H9 (cell line): ENCODE data around the gene USP12. TPM values are rescaled to one million over a fixed set of nuclear protein-coding genes. Genes with fewer than 3 reads are reported as not detected.

Experiments used
- DNase-seq: peaks from one replicate; pipeline ENCODE4 v3.0.0-alpha.2; 2017
- H2AFZ ChIP-seq: one replicate; pipeline ENCODE4 v1.6.1; 2013; ENCODE audit warnings: mild to moderate bottlenecking, low read length, control low read depth, moderate library complexity
- H2AK5ac ChIP-seq: 2 replicates; pipeline ENCODE4 v1.6.1; 2013; ENCODE audit warnings: low read length, control low read depth, mixed read lengths; ENCODE audit not compliant: insufficient read length
- H2BK120ac ChIP-seq: one replicate; pipeline ENCODE4 v1.6.1; 2013; ENCODE audit warnings: low read depth, mild to moderate bottlenecking, low read length, control low read depth, inconsistent platforms; ENCODE audit not compliant: poor library complexity, severe bottlenecking
- H2BK12ac ChIP-seq: 2 replicates; pipeline ENCODE4 v1.6.1; 2013; ENCODE audit warnings: low read length, control low read depth, mixed read lengths, low read depth; ENCODE audit not compliant: insufficient read length
- H2BK15ac ChIP-seq: 2 replicates; pipeline ENCODE4 v1.6.1; 2013; ENCODE audit warnings: low read depth, low read length, control low read depth
- H2BK20ac ChIP-seq: one replicate; pipeline ENCODE4 v1.6.1; 2013; ENCODE audit warnings: low read depth, mild to moderate bottlenecking, low read length, control low read depth, inconsistent platforms; ENCODE audit not compliant: poor library complexity, severe bottlenecking
- H2BK5ac ChIP-seq: 2 replicates; pipeline ENCODE4 v1.6.1; 2013; ENCODE audit warnings: low read length, control low read depth, mixed read lengths; ENCODE audit not compliant: insufficient read length
- H3K14ac ChIP-seq: 2 replicates; pipeline ENCODE4 v1.6.1; 2013; ENCODE audit warnings: low read length, control low read depth; ENCODE audit not compliant: insufficient read depth
- H3K18ac ChIP-seq: 2 replicates; pipeline ENCODE4 v1.6.1; 2013; ENCODE audit warnings: low read depth, mild to moderate bottlenecking, mixed read lengths, low read length, control low read depth; ENCODE audit not compliant: insufficient read length
- H3K23ac ChIP-seq: 2 replicates; pipeline ENCODE4 v1.6.1; 2013; ENCODE audit warnings: low read length, control low read depth, mixed read lengths, low read depth; ENCODE audit not compliant: insufficient read length
- H3K23me2 ChIP-seq: 2 replicates; pipeline ENCODE4 v1.6.1; 2013; ENCODE audit warnings: low read depth, mild to moderate bottlenecking, mixed read lengths, low read length, control low read depth; ENCODE audit not compliant: insufficient read length, poor library complexity, severe bottlenecking
- H3K27ac ChIP-seq: 2 replicates; pipeline ENCODE4 v1.5.1; 2013; ENCODE audit warnings: low read length, control low read depth, mixed read lengths, low read depth; ENCODE audit not compliant: insufficient read length
- H3K27me3 ChIP-seq: 2 replicates; pipeline ENCODE4 v1.6.1; 2013; ENCODE audit warnings: low read length, control low read depth, inconsistent platforms; ENCODE audit not compliant: insufficient read depth
- H3K4ac ChIP-seq: 2 replicates; pipeline ENCODE4 v1.6.1; 2013; ENCODE audit warnings: low read depth, mild to moderate bottlenecking, control low read depth, inconsistent platforms, low read length, moderate library complexity
- H3K4me1 ChIP-seq: 2 replicates; pipeline ENCODE4 v1.6.1; 2013; ENCODE audit warnings: low read length, control low read depth, inconsistent platforms; ENCODE audit not compliant: insufficient read depth
- H3K4me2 ChIP-seq: 2 replicates; pipeline ENCODE4 v1.6.1; 2013; ENCODE audit warnings: low read length, control low read depth, mixed read lengths; ENCODE audit not compliant: insufficient read length, insufficient read depth
- H3K56ac ChIP-seq: 2 replicates; pipeline ENCODE4 v1.6.1; 2013; ENCODE audit warnings: low read depth, mild to moderate bottlenecking, mixed read lengths, low read length, control low read depth; ENCODE audit not compliant: insufficient read length
- H3K79me1 ChIP-seq: 2 replicates; pipeline ENCODE4 v1.6.1; 2013; ENCODE audit warnings: low read depth, mild to moderate bottlenecking, moderate library complexity, low read length, control low read depth, inconsistent platforms; ENCODE audit not compliant: insufficient read depth, poor library complexity, severe bottlenecking
- H3K79me2 ChIP-seq: 2 replicates; pipeline ENCODE4 v1.6.1; 2013; ENCODE audit warnings: low read length, control low read depth, inconsistent platforms; ENCODE audit not compliant: insufficient read depth
- H3K9ac ChIP-seq: 2 replicates; pipeline ENCODE4 v1.6.1; 2013; ENCODE audit warnings: low read length, control low read depth, mixed read lengths; ENCODE audit not compliant: insufficient read length; ENCODE audit errors: extremely low read depth
- H3K9me3 ChIP-seq: one replicate; pipeline ENCODE4 v1.6.1; 2013; ENCODE audit warnings: low read depth, low read length, inconsistent platforms; ENCODE audit not compliant: control insufficient read depth
- H3T11ph ChIP-seq: one replicate; pipeline ENCODE4 v1.6.1; 2013; ENCODE audit warnings: mild to moderate bottlenecking, low read length, control low read depth, inconsistent platforms
- H4K20me1 ChIP-seq: one replicate; pipeline ENCODE4 v1.6.1; 2013; ENCODE audit not compliant: control insufficient read depth, insufficient read length, insufficient read depth
- H4K5ac ChIP-seq: 2 replicates; pipeline ENCODE4 v1.6.1; 2013; ENCODE audit warnings: low read depth, mild to moderate bottlenecking, mixed read lengths, low read length, control low read depth; ENCODE audit not compliant: insufficient read length
- H4K8ac ChIP-seq: replicated peaks from 2 replicates; pipeline ENCODE4 v1.6.1; 2013; ENCODE audit warnings: low read length, control low read depth, mixed read lengths, low read depth; ENCODE audit not compliant: insufficient read length
- H4K91ac ChIP-seq: 2 replicates; pipeline ENCODE4 v1.6.1; 2013; ENCODE audit warnings: low read depth, mild to moderate bottlenecking, moderate library complexity, mixed read lengths, low read length, control low read depth; ENCODE audit not compliant: insufficient read length
- H3K27ac Mint-ChIP-seq, 3 experiments: 2 replicates in 2 of 3; 3 replicates in 1 of 3; pipeline ENCODE4 v1.8.0; 2020 to 2021; ENCODE audit warnings: mixed read lengths in 3 of 3, mild to moderate bottlenecking in 1 of 3, moderate library complexity in 1 of 3
- H3K27me3 Mint-ChIP-seq: 2 replicates; pipeline ENCODE4 v1.8.0; 2021; ENCODE audit warnings: low read depth, mild to moderate bottlenecking, moderate library complexity, mixed read lengths
- H3K36me3 Mint-ChIP-seq, 3 experiments: 2 replicates in 2 of 3; 3 replicates in 1 of 3; pipeline ENCODE4 v1.8.0; 2020 to 2021; ENCODE audit warnings: low read depth in 3 of 3, mixed read lengths in 3 of 3; ENCODE audit not compliant: insufficient read depth in 1 of 3
- H3K4me1 Mint-ChIP-seq, 2 experiments: 2 replicates each; pipeline ENCODE4 v1.8.0; 2020; ENCODE audit warnings: mixed read lengths in 2 of 2
- H3K4me3 Mint-ChIP-seq, 2 experiments: 2 replicates in 1 of 2; 3 replicates in 1 of 2; pipeline ENCODE4 v1.8.0; 2020 to 2021; ENCODE audit warnings: mild to moderate bottlenecking in 2 of 2, mixed read lengths in 2 of 2, moderate library complexity in 1 of 2
- H3K9me3 Mint-ChIP-seq, 2 experiments: 2 replicates in 1 of 2; 3 replicates in 1 of 2; pipeline ENCODE4 v1.8.0; 2020; ENCODE audit warnings: mild to moderate bottlenecking in 2 of 2, mixed read lengths in 2 of 2, moderate library complexity in 1 of 2
- CTCF ChIP-seq: fragments of 200-600 bp; sonication (generic); conservative IDR thresholded peaks from 3 replicates; pipeline ENCODE4 v1.8.0; 2021; ENCODE audit warnings: antibody characterized with exemption, mild to moderate bottlenecking
- WGBS: extraction: QIAGEN DNeasy Blood & Tissue Kit; methylation state at CpG from one replicate; pipeline ENCODE4 v1.1.7; 2013; ENCODE audit warnings: missing lambda C conversion rate, low lambda C conversion rate, mixed read lengths; ENCODE audit not compliant: insufficient read length; ENCODE audit errors: extremely low coverage; 5-methylcytosine and 5-hydroxymethylcytosine counted together
- total RNA-seq: library from RNA; stranded (reverse); gene quantifications from 2 replicates; pipeline ENCODE4 v1.2.1, GENCODE V29; 2021

Gene USP12
- total RNA-seq, 1 experiment from 2014 or later, result 24.8 TPM

GRCh38 chr13:27182844-27183497 is 11.4 kb upstream of the USP12 start:
- Mint-ChIP-seq H3K9me3 (no peaks in the 10 kb centered on the region), H3K27me3 (no peaks in the 10 kb centered on the region; the same call in 1 of the 2 replicates), H3K36me3 (no peaks in the 10 kb centered on the region), H3K4me1 (peaks cover 8 to 13% of the 10 kb centered on the region in 2 experiments), H3K4me3 (no peak overlapping the region), H3K27ac (peak overlapping the region in 2 of 3 experiments; percentile 29 to 90; a peak in 3 of 7 replicates)
- no peak overlapping the region for H3K56ac ChIP-seq
- H3K23me2 ChIP-seq, result no peaks in the 10 kb centered on the region
- H3K4me1 ChIP-seq, result no peaks in the 10 kb centered on the region; the same call in 1 of the 2 replicates
- H3K27ac ChIP-seq, result no peak overlapping the region
- H3K4me2 ChIP-seq, result no peak overlapping the region
- H2AK5ac ChIP-seq, result no peak overlapping the region
- H3K23ac ChIP-seq, result no peak overlapping the region
- DNase-seq, result no peak
- no peak overlapping the region for H2BK15ac ChIP-seq
- H4K5ac ChIP-seq, result no peak overlapping the region
- H4K8ac ChIP-seq, result no peak overlapping the region
- no peak for TF ChIP-seq CTCF
- WGBS, result no CpG with 5 or more reads among the region's 10 CpGs
- no peak overlapping the region for H3K18ac ChIP-seq
- no peak overlapping the region for H4K91ac ChIP-seq
- H2AFZ ChIP-seq, result no peak overlapping the region
- no peak overlapping the region for H2BK5ac ChIP-seq
- H3K79me2 ChIP-seq, result no peaks in the 10 kb centered on the region
- H2BK20ac ChIP-seq, result no peak overlapping the region
- H3K4ac ChIP-seq, result no peak overlapping the region
- no peak overlapping the region for H3T11ph ChIP-seq
- H2BK120ac ChIP-seq, result no peak overlapping the region
- no peak overlapping the region for H3K9ac ChIP-seq
- no peaks in the 10 kb centered on the region for H3K79me1 ChIP-seq
- H3K27me3 ChIP-seq, result no peaks in the 10 kb centered on the region
- H2BK12ac ChIP-seq, result no peak overlapping the region
- H3K14ac ChIP-seq, result no peak overlapping the region
- H3K9me3 ChIP-seq, result no peaks in the 10 kb centered on the region
- no peaks in the 10 kb centered on the region for H4K20me1 ChIP-seq
